Rectal smooth muscle tissue (tissue), 1 donor: ENCODE data around the gene RYR3.

Experiments used
- H3K27ac ChIP-seq: one replicate; pipeline ENCODE4 v1.7.0; 2013; ENCODE audit warnings: low read depth, low read length, inconsistent platforms
- H3K27me3 ChIP-seq: one replicate; pipeline ENCODE4 v1.7.0; 2013; ENCODE audit warnings: low read length; ENCODE audit not compliant: control insufficient read depth, insufficient read depth
- H3K36me3 ChIP-seq: one replicate; pipeline ENCODE4 v1.7.0; 2013; ENCODE audit warnings: low read length; ENCODE audit not compliant: control insufficient read depth, insufficient read depth
- H3K4me1 ChIP-seq: one replicate; pipeline ENCODE4 v1.7.0; 2013; ENCODE audit warnings: low read length; ENCODE audit not compliant: control insufficient read depth, insufficient read depth
- H3K4me3 ChIP-seq: one replicate; pipeline ENCODE4 v1.7.0; 2013; ENCODE audit warnings: low read length
- H3K9ac ChIP-seq: one replicate; pipeline ENCODE4 v1.7.0; 2013; ENCODE audit warnings: low read length

The RYR3 gene

GRCh38 chr15:33296856-33297255 is 13.9 kb upstream of the RYR3 start:
- Histone ChIP-seq H3K9ac (no peak overlapping the region), H3K36me3 (no peaks in the 10 kb centered on the region), H3K4me3 (no peak overlapping the region), H3K27me3 (no peaks in the 10 kb centered on the region), H3K4me1 (peaks cover 2% of the 10 kb centered on the region), H3K27ac (no peak overlapping the region)

- no peak overlapping the region for H3K9ac ChIP-seq
- H3K36me3 ChIP-seq: no peaks in the 10 kb centered on the region
- no peaks in the 10 kb centered on the region for H3K4me1 ChIP-seq
- H3K4me3 ChIP-seq: no peak overlapping the region
- H3K27me3 ChIP-seq: no peaks in the 10 kb centered on the region
- no peak overlapping the region for H3K27ac ChIP-seq
Measured at GRCh38 chr15:33298631-33299030, 12.1 kb upstream of the RYR3 start.

GRCh38 chr15:33304924-33305323 is 5.8 kb upstream of the RYR3 start:
- Histone ChIP-seq H3K27me3 (no peaks in the 10 kb centered on the region), H3K36me3 (no peaks in the 10 kb centered on the region), H3K27ac (no peak overlapping the region), H3K4me1 (peaks cover 3% of the 10 kb centered on the region), H3K9ac (no peak overlapping the region), H3K4me3 (no peak overlapping the region)

GRCh38 chr15:33309602-33310276 is 1.0 kb upstream of the RYR3 start:
- Histone ChIP-seq H3K27ac (peak overlapping the region; percentile 88), H3K4me1 (peaks cover 3% of the 10 kb centered on the region), H3K9ac (no peak overlapping the region), H3K27me3 (peaks cover 2% of the 10 kb centered on the region), H3K36me3 (no peaks in the 10 kb centered on the region), H3K4me3 (peak overlapping the region; percentile 64)

- Histone ChIP-seq H3K9ac (no peak overlapping the region), H3K36me3 (no peaks in the 10 kb centered on the region), H3K4me3 (peak overlapping the region; percentile 64), H3K27me3 (peaks cover 2% of the 10 kb centered on the region), H3K4me1 (peaks cover 3% of the 10 kb centered on the region), H3K27ac (peak overlapping the region; percentile 88)
Measured at GRCh38 chr15:33311312-33311971, 675 bp downstream of the RYR3 start.

- H3K27me3 ChIP-seq: peaks cover 2% of the 10 kb centered on the region
Measured at GRCh38 chr15:33313491-33313890, 2.7 kb downstream of the RYR3 start.

GRCh38 chr15:33314069-33314468 is 3.3 kb downstream of the RYR3 start:
- Histone ChIP-seq H3K27me3 (peaks cover 2% of the 10 kb centered on the region), H3K9ac (no peak overlapping the region), H3K4me3 (no peak overlapping the region), H3K27ac (no peak overlapping the region), H3K4me1 (peaks cover 3% of the 10 kb centered on the region), H3K36me3 (no peaks in the 10 kb centered on the region)

More at GRCh38 chr15:33313491-33313890, 2.7 kb downstream of the RYR3 start:
- no peak overlapping the region for H3K27ac ChIP-seq
- H3K36me3 ChIP-seq: no peaks in the 10 kb centered on the region
- no peak overlapping the region for H3K9ac ChIP-seq
- no peak overlapping the region for H3K4me3 ChIP-seq
- H3K4me1 ChIP-seq: peaks cover 3% of the 10 kb centered on the region

GRCh38 chr15:33315044-33315443 is 4.3 kb downstream of the RYR3 start:
- H3K4me1 ChIP-seq: no peaks in the 10 kb centered on the region
- H3K4me3 ChIP-seq: no peak overlapping the region
- H3K27me3 ChIP-seq: peaks cover 2% of the 10 kb centered on the region
- no peaks in the 10 kb centered on the region for H3K36me3 ChIP-seq
- H3K27ac ChIP-seq: no peak overlapping the region
- no peak overlapping the region for H3K9ac ChIP-seq

GRCh38 chr15:33317896-33318295 is 7.1 kb downstream of the RYR3 start:
- Histone ChIP-seq H3K36me3 (no peaks in the 10 kb centered on the region), H3K27me3 (no peaks in the 10 kb centered on the region), H3K4me1 (no peaks in the 10 kb centered on the region), H3K4me3 (no peak overlapping the region), H3K27ac (no peak overlapping the region), H3K9ac (no peak overlapping the region)

GRCh38 chr15:33320017-33320416 is 9.2 kb downstream of the RYR3 start:
- H3K4me3 ChIP-seq: no peak overlapping the region
- H3K9ac ChIP-seq: no peak overlapping the region
- no peaks in the 10 kb centered on the region for H3K4me1 ChIP-seq
- no peaks in the 10 kb centered on the region for H3K27me3 ChIP-seq
- H3K36me3 ChIP-seq: no peaks in the 10 kb centered on the region
- no peak overlapping the region for H3K27ac ChIP-seq

- H3K27ac ChIP-seq: no peak overlapping the region
- no peaks in the 10 kb centered on the region for H3K27me3 ChIP-seq
- H3K4me1 ChIP-seq: no peaks in the 10 kb centered on the region
- H3K9ac ChIP-seq: no peak overlapping the region
- H3K4me3 ChIP-seq: no peak overlapping the region
- no peaks in the 10 kb centered on the region for H3K36me3 ChIP-seq
Measured at GRCh38 chr15:33322091-33322490, 11.3 kb downstream of the RYR3 start.

- Histone ChIP-seq H3K36me3 (no peaks in the 10 kb centered on the region), H3K4me1 (no peaks in the 10 kb centered on the region), H3K9ac (no peak overlapping the region), H3K27ac (no peak overlapping the region), H3K27me3 (no peaks in the 10 kb centered on the region), H3K4me3 (no peak overlapping the region)
Measured at GRCh38 chr15:33324609-33325008, 13.8 kb downstream of the RYR3 start.

GRCh38 chr15:33326908-33327307 is 16.1 kb downstream of the RYR3 start:
- no peak overlapping the region for H3K27ac ChIP-seq
- H3K4me1 ChIP-seq: no peaks in the 10 kb centered on the region
- H3K27me3 ChIP-seq: no peaks in the 10 kb centered on the region
- no peak overlapping the region for H3K4me3 ChIP-seq
- no peaks in the 10 kb centered on the region for H3K36me3 ChIP-seq
- H3K9ac ChIP-seq: no peak overlapping the region
